ENCODE measurements around the gene NEGR1. TPM values are rescaled to one million over a fixed set of nuclear protein-coding genes. Genes with fewer than 3 reads are reported as not detected.

The NEGR1 gene
- total and polyA plus RNA-seq, 7 experiments from 2014 or later, result 0.08 to 1.2 TPM; not detected in 5

DNA sequence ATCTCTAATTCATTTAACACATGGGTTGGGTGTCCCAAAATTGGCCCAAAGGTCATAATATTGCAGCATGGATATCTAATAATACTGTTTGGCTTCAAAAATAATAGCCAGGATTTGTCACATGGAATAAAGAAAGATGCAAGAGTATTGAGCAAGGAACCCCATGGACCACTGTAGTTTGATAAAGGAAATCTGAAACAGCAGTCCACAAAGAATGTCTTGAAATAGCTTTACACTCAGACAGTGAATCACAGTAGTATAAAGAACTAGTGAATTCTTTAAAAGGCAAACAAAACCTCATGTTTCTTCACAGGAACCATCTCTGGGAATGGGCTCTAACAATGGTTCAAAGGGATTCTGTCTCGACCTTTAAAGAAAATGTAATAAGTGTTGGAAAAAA lies 625.4 kb downstream of the NEGR1 start:
- Histone ChIP-seq H3K36me3 (ENCODE audit: control insufficient read depth in 2 of 3, insufficient read depth in 3 of 3, low read length in 3 of 3) (no peaks in the 10 kb centered on the region), H3K27ac (ENCODE audit: low read depth, low read length) (no peak overlapping the region), H3K4me1 (ENCODE audit: control insufficient read depth in 2 of 2, insufficient read depth in 2 of 2, low read length in 2 of 2) (no peaks in the 10 kb centered on the region), H3K9me3 (ENCODE audit: control insufficient read depth in 2 of 3, low read length in 3 of 3) (no peaks in the 10 kb centered on the region), H3K27me3 (ENCODE audit: control insufficient read depth in 2 of 2, insufficient read depth in 2 of 2, low read length in 2 of 2) (no peaks in the 10 kb centered on the region), H3K4me3 (ENCODE audit: low read length) (no peak overlapping the region)
- no peak overlapping the region for H3K27ac Mint-ChIP-seq
- H3K4me3 Mint-ChIP-seq, result no peak overlapping the region
- H3K4me1 Mint-ChIP-seq, result no peaks in the 10 kb centered on the region
- DNase-seq, result no peak
- intact Hi-C loops (cut with micrococcal nuclease), result no loop called here
- H3K9me3 Mint-ChIP-seq, result peaks cover 0 to 4% (median 0%) of the 10 kb centered on the region in 11 donors
- H3K36me3 Mint-ChIP-seq, result no peaks in the 10 kb centered on the region
- ChIA-PET CTCF (no interaction called here), POLR2A (no interaction called here)
- no peak for ATAC-seq
- H3K27me3 Mint-ChIP-seq, result no peaks in the 10 kb centered on the region

DNA sequence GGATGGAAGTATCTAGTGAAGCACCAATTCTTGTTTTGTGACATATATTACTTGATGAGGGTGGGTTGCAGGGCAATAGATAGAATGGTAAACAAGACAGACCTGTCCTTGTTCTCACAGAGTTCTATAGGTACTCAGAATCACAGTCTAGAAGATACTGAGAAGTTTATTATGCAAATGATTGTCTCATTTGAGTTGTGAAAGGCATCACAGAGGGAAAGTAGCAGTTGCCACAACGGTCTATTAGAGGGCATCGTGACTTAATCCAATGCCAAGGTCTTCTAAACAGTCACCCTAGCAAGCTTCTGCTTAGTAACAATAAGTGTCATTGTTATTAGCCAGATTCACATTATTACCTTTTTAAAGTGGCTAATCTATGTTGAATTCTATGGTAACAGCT lies 626.7 kb downstream of the NEGR1 start:
- ChIA-PET POLR2A (no interaction called here), CTCF (no interaction called here)
- ATAC-seq (no peak), DNase-seq (no peak)
- H3K36me3 ChIP-seq (ENCODE audit: control insufficient read depth in 2 of 3, insufficient read depth in 3 of 3, low read length in 3 of 3), result no peaks in the 10 kb centered on the region
- Mint-ChIP-seq H3K4me1 (no peaks in the 10 kb centered on the region), H3K36me3 (no peaks in the 10 kb centered on the region), H3K27ac (no peak overlapping the region), H3K9me3 (peaks cover 0 to 2% (median 0%) of the 10 kb centered on the region in 11 donors), H3K4me3 (no peak overlapping the region), H3K27me3 (no peaks in the 10 kb centered on the region)
- H3K27me3 ChIP-seq (ENCODE audit: control insufficient read depth in 2 of 2, insufficient read depth in 2 of 2, low read length in 2 of 2), result no peaks in the 10 kb centered on the region
- intact Hi-C loops (cut with micrococcal nuclease), result no loop called here
- H3K27ac ChIP-seq (ENCODE audit: low read depth, low read length), result no peak overlapping the region
- H3K4me3 ChIP-seq (ENCODE audit: low read length), result no peak overlapping the region
- H3K4me1 ChIP-seq (ENCODE audit: control insufficient read depth in 2 of 2, insufficient read depth in 2 of 2, low read length in 2 of 2), result no peaks in the 10 kb centered on the region
- no peaks in the 10 kb centered on the region for H3K9me3 ChIP-seq (ENCODE audit: control insufficient read depth in 2 of 3, low read length in 3 of 3)

DNA sequence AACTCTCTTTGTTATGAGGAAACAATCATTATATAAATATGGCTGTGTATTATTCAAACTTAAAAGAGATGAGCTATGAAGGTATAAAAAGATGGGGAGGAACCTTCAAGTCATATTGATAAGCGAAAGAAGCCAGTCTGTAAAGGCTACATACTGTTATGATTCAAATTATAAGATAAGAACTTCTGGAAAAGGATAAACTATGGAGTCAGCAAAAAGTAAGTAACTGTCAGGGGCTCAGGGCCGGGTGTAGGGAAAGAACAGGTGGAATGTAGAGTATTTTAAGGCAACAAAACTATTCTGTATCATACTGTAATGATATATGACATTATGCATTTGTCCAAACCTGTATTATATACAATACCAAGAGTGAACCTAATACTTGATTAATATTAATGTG lies 628.4 kb downstream of the NEGR1 start:
- H3K9me3 ChIP-seq (ENCODE audit: control insufficient read depth in 2 of 3, low read length in 3 of 3), result no peaks in the 10 kb centered on the region
- Mint-ChIP-seq H3K27me3 (no peaks in the 10 kb centered on the region), H3K27ac (no peak overlapping the region), H3K4me1 (no peaks in the 10 kb centered on the region), H3K4me3 (no peak overlapping the region), H3K9me3 (peaks cover 0 to 2% (median 0%) of the 10 kb centered on the region in 11 donors), H3K36me3 (no peaks in the 10 kb centered on the region)
- ATAC-seq (no peak), DNase-seq (no peak)
- intact Hi-C loops (cut with micrococcal nuclease), result no loop called here
- ChIA-PET POLR2A (no interaction called here), CTCF (interaction anchor here (0.6 kb wide), 1 partner anchor 216 kb away, joined by 3 read pairs; no protein-coding TSS in a partner anchor)
- H3K27ac ChIP-seq (ENCODE audit: low read depth, low read length), result no peak overlapping the region
- no peak overlapping the region for H3K4me3 ChIP-seq (ENCODE audit: low read length)
- no peaks in the 10 kb centered on the region for H3K4me1 ChIP-seq (ENCODE audit: control insufficient read depth in 2 of 2, insufficient read depth in 2 of 2, low read length in 2 of 2)
- no peaks in the 10 kb centered on the region for H3K36me3 ChIP-seq (ENCODE audit: control insufficient read depth in 2 of 3, insufficient read depth in 3 of 3, low read length in 3 of 3)
- H3K27me3 ChIP-seq (ENCODE audit: control insufficient read depth in 2 of 2, insufficient read depth in 2 of 2, low read length in 2 of 2), result no peaks in the 10 kb centered on the region

DNA sequence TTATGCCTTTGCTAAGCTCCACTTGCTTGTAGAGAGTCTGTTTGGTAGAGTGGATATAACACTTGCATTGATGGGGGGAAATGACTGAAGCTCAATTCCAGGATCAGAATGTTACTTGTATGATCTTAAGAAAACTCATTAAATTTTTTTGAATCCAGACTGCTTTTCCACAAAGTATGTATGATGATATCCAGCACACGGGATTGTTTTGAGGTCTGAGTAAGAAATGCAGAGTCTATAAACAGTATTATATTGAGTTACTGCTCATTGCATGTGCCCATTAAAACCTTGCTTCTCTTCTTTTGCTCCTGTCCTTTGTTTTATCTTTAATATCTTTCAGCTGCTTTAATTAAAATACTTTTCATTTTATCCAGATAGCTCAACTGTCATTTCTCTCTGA lies 631.1 kb downstream of the NEGR1 start:
- Histone ChIP-seq H3K4me3 (ENCODE audit: low read length) (no peak overlapping the region), H3K4me1 (ENCODE audit: control insufficient read depth in 2 of 2, insufficient read depth in 2 of 2, low read length in 2 of 2) (no peaks in the 10 kb centered on the region), H3K9me3 (ENCODE audit: control insufficient read depth in 2 of 3, low read length in 3 of 3) (no peaks in the 10 kb centered on the region), H3K27ac (ENCODE audit: low read depth, low read length) (no peak overlapping the region), H3K27me3 (ENCODE audit: control insufficient read depth in 2 of 2, insufficient read depth in 2 of 2, low read length in 2 of 2) (no peaks in the 10 kb centered on the region), H3K36me3 (ENCODE audit: control insufficient read depth in 2 of 3, insufficient read depth in 3 of 3, low read length in 3 of 3) (no peaks in the 10 kb centered on the region)
- Mint-ChIP-seq H3K36me3 (no peaks in the 10 kb centered on the region), H3K9me3 (peaks cover 0 to 4% (median 0%) of the 10 kb centered on the region in 11 donors), H3K27me3 (no peaks in the 10 kb centered on the region), H3K4me3 (no peak overlapping the region), H3K27ac (no peak overlapping the region), H3K4me1 (no peaks in the 10 kb centered on the region)
- no peak for ATAC-seq
- ChIA-PET CTCF (no interaction called here), POLR2A (no interaction called here)
- DNase-seq, result no peak
- intact Hi-C loops (cut with micrococcal nuclease), result no loop called here

DNA sequence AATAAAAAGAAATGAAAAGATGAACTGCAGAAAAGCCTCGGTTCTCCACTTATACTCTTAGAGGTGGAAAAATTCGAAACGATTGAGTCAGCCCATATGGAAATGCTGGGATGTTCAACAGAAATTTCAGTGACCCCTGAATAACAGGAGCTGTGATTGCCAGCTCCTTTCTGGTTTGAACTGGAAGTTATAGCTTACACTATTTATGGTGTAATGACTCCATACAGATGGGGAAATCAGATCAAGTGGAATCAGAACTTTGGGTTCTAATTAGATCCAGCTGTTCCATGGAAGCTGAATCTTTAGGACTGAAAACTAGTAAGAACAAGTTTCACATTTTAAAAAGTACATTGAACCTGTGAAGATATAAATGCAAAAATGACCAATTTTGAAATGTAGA lies 632.2 kb downstream of the NEGR1 start:
- Histone ChIP-seq H3K4me3 (ENCODE audit: low read length) (no peak overlapping the region), H3K27ac (ENCODE audit: low read depth, low read length) (no peak overlapping the region), H3K36me3 (ENCODE audit: control insufficient read depth in 2 of 3, insufficient read depth in 3 of 3, low read length in 3 of 3) (no peaks in the 10 kb centered on the region), H3K27me3 (ENCODE audit: control insufficient read depth in 2 of 2, insufficient read depth in 2 of 2, low read length in 2 of 2) (no peaks in the 10 kb centered on the region), H3K4me1 (ENCODE audit: control insufficient read depth in 2 of 2, insufficient read depth in 2 of 2, low read length in 2 of 2) (no peaks in the 10 kb centered on the region), H3K9me3 (ENCODE audit: control insufficient read depth in 2 of 3, low read length in 3 of 3) (no peaks in the 10 kb centered on the region)
- intact Hi-C loops (cut with micrococcal nuclease), result no loop called here
- Mint-ChIP-seq H3K4me1 (no peaks in the 10 kb centered on the region), H3K36me3 (no peaks in the 10 kb centered on the region), H3K4me3 (no peak overlapping the region), H3K27me3 (no peaks in the 10 kb centered on the region), H3K27ac (no peak overlapping the region), H3K9me3 (peaks cover 0 to 4% (median 0%) of the 10 kb centered on the region in 11 donors)
- no peak for DNase-seq
- CTCF ChIA-PET, result no interaction called here
- ATAC-seq, result no peak
- POLR2A ChIA-PET, result no interaction called here

DNA sequence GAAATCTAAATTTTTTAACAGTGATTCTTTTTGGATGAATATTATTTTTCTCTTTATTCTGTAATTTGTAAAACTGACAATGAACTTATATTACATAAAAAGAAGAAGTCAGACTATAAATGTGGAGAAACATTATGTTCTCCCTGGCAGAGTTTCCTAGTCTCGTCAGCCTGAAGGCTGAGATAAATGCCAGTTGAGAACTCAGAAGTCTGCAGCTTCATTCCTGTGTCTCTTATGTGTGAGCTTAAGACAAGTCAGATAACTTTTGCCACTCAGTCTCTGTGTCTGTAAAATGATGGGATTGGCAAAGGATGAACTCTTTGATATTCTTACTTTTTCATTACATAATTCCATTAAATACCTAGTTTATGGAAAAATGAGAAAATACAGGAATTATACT lies 632.7 kb downstream of the NEGR1 start:
- Histone ChIP-seq H3K9me3 (ENCODE audit: control insufficient read depth in 2 of 3, low read length in 3 of 3) (no peaks in the 10 kb centered on the region), H3K4me1 (ENCODE audit: control insufficient read depth in 2 of 2, insufficient read depth in 2 of 2, low read length in 2 of 2) (no peaks in the 10 kb centered on the region), H3K27me3 (ENCODE audit: control insufficient read depth in 2 of 2, insufficient read depth in 2 of 2, low read length in 2 of 2) (no peaks in the 10 kb centered on the region), H3K36me3 (ENCODE audit: control insufficient read depth in 2 of 3, insufficient read depth in 3 of 3, low read length in 3 of 3) (no peaks in the 10 kb centered on the region), H3K4me3 (ENCODE audit: low read length) (no peak overlapping the region), H3K27ac (ENCODE audit: low read depth, low read length) (no peak overlapping the region)
- H3K4me3 Mint-ChIP-seq, result no peak overlapping the region
- DNase-seq, result no peak
- no peaks in the 10 kb centered on the region for H3K36me3 Mint-ChIP-seq
- H3K27me3 Mint-ChIP-seq, result no peaks in the 10 kb centered on the region
- CTCF ChIA-PET, result no interaction called here
- intact Hi-C loops (cut with micrococcal nuclease), result no loop called here
- POLR2A ChIA-PET, result no interaction called here
- no peak for ATAC-seq
- H3K27ac Mint-ChIP-seq, result no peak overlapping the region
- peaks cover 0 to 4% (median 0%) of the 10 kb centered on the region in 11 donors for H3K9me3 Mint-ChIP-seq
- H3K4me1 Mint-ChIP-seq, result no peaks in the 10 kb centered on the region

DNA sequence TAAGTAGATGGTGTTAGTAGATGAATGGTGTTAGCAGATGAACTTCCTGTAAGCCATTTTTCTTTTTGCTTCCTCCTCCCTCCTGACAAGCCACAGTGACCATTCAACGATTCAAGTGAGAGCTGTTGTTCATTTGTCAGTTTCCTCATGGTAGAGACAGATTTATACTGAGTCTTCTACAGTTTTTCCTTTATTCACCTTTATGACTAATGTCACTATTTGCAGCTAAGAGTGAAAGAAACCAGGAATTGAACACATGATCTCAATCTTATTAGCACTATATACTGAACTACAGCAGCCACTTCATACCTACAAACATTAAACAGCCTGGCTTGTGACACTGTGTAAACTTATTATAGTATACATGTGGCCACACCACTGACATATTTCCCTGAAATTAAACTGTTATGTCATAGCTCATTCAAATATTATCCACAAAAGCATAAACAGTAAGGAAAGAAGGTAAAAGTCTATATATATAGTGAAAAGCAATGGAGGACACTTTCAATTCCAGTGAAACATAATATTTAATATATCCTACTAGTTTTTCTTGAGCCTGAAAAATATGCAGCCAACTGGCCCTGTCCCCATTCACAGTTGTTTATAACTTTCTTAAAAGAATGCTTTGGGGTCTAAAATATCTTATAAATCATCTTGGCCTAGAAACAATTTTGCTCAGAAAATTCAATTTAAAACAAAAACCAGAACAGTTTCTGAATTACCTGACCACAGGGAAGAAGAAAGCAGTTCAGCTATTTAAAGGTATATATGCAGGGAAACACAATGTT lies 634.6 kb downstream of the NEGR1 start:
- H3K4me1 Mint-ChIP-seq, result no peaks in the 10 kb centered on the region
- ATAC-seq, result no peak

More for the DNA sequence above, 634.6 kb downstream of the NEGR1 start:
- Mint-ChIP-seq H3K9me3 (peaks cover 0 to 4% (median 0%) of the 10 kb centered on the region in 11 donors), H3K27ac (no peak overlapping the region), H3K27me3 (no peaks in the 10 kb centered on the region), H3K4me3 (no peak overlapping the region), H3K36me3 (no peaks in the 10 kb centered on the region)
- H3K4me1 ChIP-seq (ENCODE audit: control insufficient read depth in 2 of 2, insufficient read depth in 2 of 2, low read length in 2 of 2), result no peaks in the 10 kb centered on the region
- no peak overlapping the region for H3K4me3 ChIP-seq (ENCODE audit: low read length)
- H3K36me3 ChIP-seq (ENCODE audit: control insufficient read depth in 2 of 3, insufficient read depth in 3 of 3, low read length in 3 of 3), result no peaks in the 10 kb centered on the region
- ChIA-PET CTCF (no interaction called here), POLR2A (no interaction called here)
- H3K27ac ChIP-seq (ENCODE audit: low read depth, low read length), result no peak overlapping the region
- H3K27me3 ChIP-seq (ENCODE audit: control insufficient read depth in 2 of 2, insufficient read depth in 2 of 2, low read length in 2 of 2), result no peaks in the 10 kb centered on the region
- no peaks in the 10 kb centered on the region for H3K9me3 ChIP-seq (ENCODE audit: control insufficient read depth in 2 of 3, low read length in 3 of 3)
- intact Hi-C loops (cut with micrococcal nuclease), result no loop called here
- no peak for DNase-seq

All from naive thymus-derived CD4-positive, alpha-beta T cell (primary cell).